Measurements from ENCODE around the gene DCAF10.

DNA sequence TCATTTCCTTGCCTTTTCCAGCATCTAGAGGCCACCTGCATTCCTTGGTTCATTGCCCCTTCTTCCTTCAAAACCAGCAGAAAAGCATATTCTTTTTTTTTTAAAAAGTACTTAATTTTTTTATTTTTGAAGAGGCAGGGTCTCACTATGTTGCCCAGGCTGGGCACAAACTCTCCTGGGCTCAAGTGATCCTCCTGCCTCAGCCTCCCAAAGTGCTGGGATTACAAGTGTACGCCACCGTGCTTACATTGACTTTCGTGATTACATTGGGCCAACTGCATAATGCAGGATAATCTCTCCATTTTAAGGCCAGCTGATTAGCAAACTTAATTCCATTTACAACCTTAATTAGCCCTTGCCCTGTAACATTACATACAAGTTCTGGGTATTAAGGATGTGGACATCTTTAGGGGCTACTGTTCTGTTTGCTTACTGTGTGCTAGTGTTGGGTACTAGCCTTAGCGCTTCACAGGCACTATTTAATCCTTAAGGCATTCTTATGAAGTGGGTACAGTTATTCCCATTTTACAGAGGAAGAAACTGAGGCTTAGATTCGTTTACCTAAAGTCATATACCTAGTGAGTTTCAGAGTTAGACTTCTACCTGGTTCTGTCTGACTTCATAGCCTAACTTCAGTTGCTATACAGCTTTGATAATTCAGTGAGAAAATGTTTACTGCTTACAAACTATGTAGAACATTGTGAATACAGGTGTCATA is 69.6 kb downstream of the DCAF10 start:
- TF ChIP-seq, protein P1, sequence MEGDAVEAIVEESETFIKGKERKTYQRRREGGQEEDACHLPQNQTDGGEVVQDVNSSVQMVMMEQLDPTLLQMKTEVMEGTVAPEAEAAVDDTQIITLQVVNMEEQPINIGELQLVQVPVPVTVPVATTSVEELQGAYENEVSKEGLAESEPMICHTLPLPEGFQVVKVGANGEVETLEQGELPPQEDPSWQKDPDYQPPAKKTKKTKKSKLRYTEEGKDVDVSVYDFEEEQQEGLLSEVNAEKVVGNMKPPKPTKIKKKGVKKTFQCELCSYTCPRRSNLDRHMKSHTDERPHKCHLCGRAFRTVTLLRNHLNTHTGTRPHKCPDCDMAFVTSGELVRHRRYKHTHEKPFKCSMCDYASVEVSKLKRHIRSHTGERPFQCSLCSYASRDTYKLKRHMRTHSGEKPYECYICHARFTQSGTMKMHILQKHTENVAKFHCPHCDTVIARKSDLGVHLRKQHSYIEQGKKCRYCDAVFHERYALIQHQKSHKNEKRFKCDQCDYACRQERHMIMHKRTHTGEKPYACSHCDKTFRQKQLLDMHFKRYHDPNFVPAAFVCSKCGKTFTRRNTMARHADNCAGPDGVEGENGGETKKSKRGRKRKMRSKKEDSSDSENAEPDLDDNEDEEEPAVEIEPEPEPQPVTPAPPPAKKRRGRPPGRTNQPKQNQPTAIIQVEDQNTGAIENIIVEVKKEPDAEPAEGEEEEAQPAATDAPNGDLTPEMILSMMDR (conservative IDR thresholded peaks at IDR 0.05; ENCODE audit: low read depth, low read length): no peak
- TF ChIP-seq EZH2 (IDR thresholded peaks at IDR 0.05; ENCODE audit: low read length, unreplicated experiment) (no peak), EZH2phosphoT487 (IDR thresholded peaks at IDR 0.05; ENCODE audit: borderline replicate concordance, low read length) (no peak)
